Testis (tissue), 3 donors: ENCODE measurements around the gene PCSK2. TPM values are rescaled to one million over a fixed set of nuclear protein-coding genes. Genes with fewer than 3 reads are reported as not detected.

Experiments
- DNase-seq: peaks from one replicate; pipeline ENCODE4 v3.0.0-alpha.2; 2019
- H3K27ac ChIP-seq, 2 donors: fragments of 200-600 bp; sonication (generic); one replicate each; pipeline ENCODE4 v1.5.1; 2019
- H3K27me3 ChIP-seq: fragments of 200-600 bp; sonication (generic); one replicate; pipeline ENCODE4 v1.5.1; 2019
- H3K36me3 ChIP-seq: fragments of 200-600 bp; sonication (generic); one replicate; pipeline ENCODE4 v1.5.1; 2017; ENCODE audit warnings: low read depth; ENCODE audit errors: missing control alignments
- H3K4me1 ChIP-seq: fragments of 200-600 bp; sonication (generic); one replicate; pipeline ENCODE4 v1.5.1; 2019
- H3K4me3 ChIP-seq, 2 donors: fragments of 200-600 bp; sonication (generic); one replicate each; pipeline ENCODE4 v1.5.1; 2017 to 2019
- H3K9me3 ChIP-seq: fragments of 200-600 bp; sonication (generic); one replicate; pipeline ENCODE4 v1.5.1; 2017
- POLR2A ChIP-seq: fragments of 450-650 bp; IDR thresholded peaks from one replicate; pipeline ENCODE4 v1.6.1; 2017; ENCODE audit warnings: antibody characterized with exemption, mild to moderate bottlenecking, moderate library complexity
- WGBS, 2 donors: methylation state at CpG; one replicate each; pipeline ENCODE4 v1.1.5; 2018; 5-methylcytosine and 5-hydroxymethylcytosine counted together
- intact Hi-C: fragments of 100-400 bp; cut with DNase I; formaldehyde crosslinking; loops from one replicate; pipeline ENCODE4 v1.15.1; 2023; ENCODE audit warnings: low total_unique reads
- polyA plus RNA-seq: library from polyadenylated mRNA; stranded (reverse); fragments of 350-450 nt; fragmentation: Illumina TruSeq; extraction: RNeasy Lipid Tissue Mini Kit (QIAGEN cat#74804); gene quantifications from one replicate; pipeline ENCODE4 v1.2.3, GENCODE V29; 2014; ENCODE audit warnings: low read depth, low replicate concordance; ENCODE audit not compliant: insufficient read depth
- total RNA-seq, 2 donors: library from RNA; depleted of rRNA; stranded (reverse); fragments of >200 nt; gene quantifications; one replicate each; pipeline ENCODE4 v1.2.3, GENCODE V29; 2016
- TF ChIP-seq, protein P1 (sequence below), 3 experiments: fragments of 450-650 bp in 2 of 3; fragments of 200-600 bp in 1 of 3; sonication (generic) in 1 of 3; IDR thresholded peaks; one replicate each; pipeline ENCODE4 v1.5.1; 2016 to 2019; ENCODE audit warnings: antibody characterized with exemption in 3 of 3, mild to moderate bottlenecking in 2 of 3, moderate library complexity in 1 of 3

PCSK2 gene
- total and polyA plus RNA-seq, 3 donors from 2014 or later: 5.1 to 40.5 (median 11.7) TPM

DNA sequence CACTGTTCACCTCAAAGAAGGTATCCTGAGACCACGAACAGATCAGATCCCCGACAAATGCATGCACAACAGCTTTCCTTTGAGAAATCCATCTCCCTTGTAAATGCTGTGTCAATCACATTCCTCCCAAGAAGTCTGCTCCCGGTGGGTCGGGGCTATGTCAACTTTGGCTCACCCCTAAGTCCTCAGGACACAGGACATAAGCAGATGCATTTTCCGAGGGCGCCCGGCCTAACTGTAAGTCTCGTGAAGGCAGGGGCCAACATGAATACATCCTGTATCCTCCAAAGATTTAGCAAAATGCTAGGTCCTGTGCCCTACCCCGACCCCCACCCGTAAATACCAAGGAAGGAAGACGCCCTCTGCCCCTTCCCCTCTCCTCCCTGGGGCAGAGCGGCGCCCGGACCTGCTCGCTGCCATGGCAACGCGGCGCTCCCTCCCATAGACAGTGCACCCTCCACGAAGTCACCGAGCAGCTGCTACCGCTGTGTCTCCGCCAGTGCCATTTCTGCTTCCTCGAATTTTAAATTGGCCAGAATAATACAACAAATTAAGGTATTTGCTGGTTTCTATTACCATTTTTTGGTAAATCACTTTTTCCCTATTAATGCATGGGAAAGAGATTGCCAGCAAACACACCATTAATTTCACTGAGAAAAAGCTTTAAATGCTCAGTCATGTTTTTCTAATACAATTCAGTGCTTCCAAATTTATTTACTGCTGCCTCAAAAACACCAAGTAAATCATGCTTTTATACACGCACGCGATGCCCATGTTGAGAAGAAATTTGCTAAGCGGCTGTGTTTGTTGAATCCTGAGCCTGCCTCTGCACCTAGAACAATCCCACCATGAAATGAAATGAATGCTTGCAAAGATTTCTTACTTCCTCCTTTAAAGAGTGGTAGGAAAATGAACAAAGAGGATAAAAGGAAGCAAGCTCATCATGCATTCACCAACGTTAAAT is 100.6 kb downstream of the PCSK2 start:
- peak; percentile 36 for DNase-seq
- WGBS, 2 donors: 40 to 46% methylated on average over 27 to 28 of the region's 28 CpGs

GRCh38 chr20:17334932-17335331 is 108.1 kb downstream of the PCSK2 start:
- no peak for DNase-seq
- no peak overlapping the region for H3K27ac ChIP-seq
- H3K36me3 ChIP-seq: no peaks in the 10 kb centered on the region
- 85% methylated on average over 5 of the region's 5 CpGs for WGBS, 2 donors
- H3K4me3 ChIP-seq: no peak overlapping the region
- no peaks in the 10 kb centered on the region for H3K27me3 ChIP-seq
- H3K9me3 ChIP-seq: no peaks in the 10 kb centered on the region
- intact Hi-C loops: no loop called here
- no peaks in the 10 kb centered on the region for H3K4me1 ChIP-seq
- TF ChIP-seq POLR2A: no peak
- TF ChIP-seq, protein P1, sequence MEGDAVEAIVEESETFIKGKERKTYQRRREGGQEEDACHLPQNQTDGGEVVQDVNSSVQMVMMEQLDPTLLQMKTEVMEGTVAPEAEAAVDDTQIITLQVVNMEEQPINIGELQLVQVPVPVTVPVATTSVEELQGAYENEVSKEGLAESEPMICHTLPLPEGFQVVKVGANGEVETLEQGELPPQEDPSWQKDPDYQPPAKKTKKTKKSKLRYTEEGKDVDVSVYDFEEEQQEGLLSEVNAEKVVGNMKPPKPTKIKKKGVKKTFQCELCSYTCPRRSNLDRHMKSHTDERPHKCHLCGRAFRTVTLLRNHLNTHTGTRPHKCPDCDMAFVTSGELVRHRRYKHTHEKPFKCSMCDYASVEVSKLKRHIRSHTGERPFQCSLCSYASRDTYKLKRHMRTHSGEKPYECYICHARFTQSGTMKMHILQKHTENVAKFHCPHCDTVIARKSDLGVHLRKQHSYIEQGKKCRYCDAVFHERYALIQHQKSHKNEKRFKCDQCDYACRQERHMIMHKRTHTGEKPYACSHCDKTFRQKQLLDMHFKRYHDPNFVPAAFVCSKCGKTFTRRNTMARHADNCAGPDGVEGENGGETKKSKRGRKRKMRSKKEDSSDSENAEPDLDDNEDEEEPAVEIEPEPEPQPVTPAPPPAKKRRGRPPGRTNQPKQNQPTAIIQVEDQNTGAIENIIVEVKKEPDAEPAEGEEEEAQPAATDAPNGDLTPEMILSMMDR (IDR thresholded peaks at IDR 0.05): no peak

More for the DNA sequence above, 100.6 kb downstream of the PCSK2 start:
- TF ChIP-seq, protein P1 (IDR thresholded peaks at IDR 0.05): no peak
- TF ChIP-seq POLR2A: no peak
- Histone ChIP-seq H3K27me3 (no peaks in the 10 kb centered on the region), H3K9me3 (no peaks in the 10 kb centered on the region), H3K4me1 (peaks cover 3% of the 10 kb centered on the region), H3K36me3 (no peaks in the 10 kb centered on the region), H3K27ac (no peak overlapping the region), H3K4me3 (peak overlapping the region in 1 of 2 donors; percentile 24)
- intact Hi-C loops: no loop called here

- TF ChIP-seq, protein P1 (IDR thresholded peaks at IDR 0.05): no peak
- TF ChIP-seq POLR2A: no peak
Observed at GRCh38 chr20:17339000-17339399, 112.2 kb downstream of the PCSK2 start.

DNA sequence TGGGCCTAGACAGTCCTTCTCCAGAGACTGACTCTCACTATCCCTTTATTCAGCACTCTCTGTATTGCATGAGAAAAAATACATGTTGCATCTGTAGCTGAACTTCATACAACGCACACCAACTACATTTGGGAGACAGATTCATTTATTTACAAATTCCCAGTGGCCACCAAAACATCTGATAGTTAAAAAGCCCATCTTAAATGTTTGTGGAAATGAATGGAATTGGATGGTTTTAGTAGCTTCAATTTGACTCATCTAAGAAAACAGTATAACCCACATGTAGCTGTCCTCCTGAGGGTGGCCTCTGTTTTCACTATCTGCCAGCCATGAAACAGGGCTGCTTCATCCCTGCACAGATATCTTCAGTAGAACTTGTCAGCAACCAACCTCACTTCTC is 116.3 kb downstream of the PCSK2 start:
- WGBS, 2 donors: 85 to 100% methylated on average over 1 of the region's 1 CpG
- H3K27me3 ChIP-seq: no peaks in the 10 kb centered on the region
- intact Hi-C loops: no loop called here

More at GRCh38 chr20:17339000-17339399, 112.2 kb downstream of the PCSK2 start:
- H3K4me3 ChIP-seq: no peak overlapping the region
- no peak overlapping the region for H3K27ac ChIP-seq
- intact Hi-C loops: no loop called here
- no peaks in the 10 kb centered on the region for H3K36me3 ChIP-seq
- no peaks in the 10 kb centered on the region for H3K27me3 ChIP-seq
- no peaks in the 10 kb centered on the region for H3K4me1 ChIP-seq
- no peak for DNase-seq
- 74 to 78% methylated on average over 6 of the region's 6 CpGs for WGBS, 2 donors
- no peaks in the 10 kb centered on the region for H3K9me3 ChIP-seq

More for the DNA sequence above, 116.3 kb downstream of the PCSK2 start:
- Histone ChIP-seq H3K27ac (no peak overlapping the region), H3K4me3 (no peak overlapping the region), H3K9me3 (no peaks in the 10 kb centered on the region), H3K4me1 (no peaks in the 10 kb centered on the region), H3K36me3 (no peaks in the 10 kb centered on the region)
- no peak for TF ChIP-seq POLR2A
- TF ChIP-seq, protein P1 (IDR thresholded peaks at IDR 0.05): no peak
- no peak for DNase-seq
